Fibroblast of lung (primary cell): ENCODE results near the gene NUMBL.

Experiments used
- CTCF ChIP-seq, 2 donors: IDR thresholded peaks in 1 of 2; conservative IDR thresholded peaks in 1 of 2; 1 replicate in 1 of 2; 2 replicates in 1 of 2; pipeline ENCODE4 v1.5.1; 2011 to 2012; ENCODE audit warnings: low read length in 2 of 2, control low read depth in 1 of 2, inconsistent platforms in 1 of 2, low read depth in 1 of 2, mild to moderate bottlenecking in 1 of 2
- EZH2 ChIP-seq: IDR thresholded peaks from 2 replicates; pipeline ENCODE4 v1.5.1; 2012; ENCODE audit warnings: low read length, control low read depth, mild to moderate bottlenecking; ENCODE audit errors: missing control alignments

GRCh38 chr19:40700083-40700482 is 9.6 kb upstream of the NUMBL start:
- TF ChIP-seq CTCF (conservative IDR thresholded peaks at IDR 0.05 in 1 of 2, IDR thresholded peaks at IDR 0.05 in 1 of 2; ENCODE audit: low read depth in 1 of 2, low read length in 2 of 2) (no peak), EZH2 (no peak)
